HepG2 (cell line): ENCODE results near the gene ADAP2. TPM values are rescaled to one million over a fixed set of nuclear protein-coding genes. Genes with fewer than 3 reads are reported as not detected.
A peak's percentile ranks its signal among the peaks of the same experiment; 100 is the strongest.

Experiments used
- ARID4A ChIP-seq: sonication (generic); formaldehyde crosslinking; IDR thresholded peaks from 2 replicates; pipeline ENCODE4 v1.5.0; 2020; ENCODE audit warnings: mild to moderate bottlenecking, missing genetic modification reagents, borderline replicate concordance
- GTF2F1 ChIP-seq: fragments of 150-350 bp; IDR thresholded peaks from 2 replicates; pipeline ENCODE4 v1.6.1; 2014; ENCODE audit warnings: low read length
- HCFC1 ChIP-seq: fragments of 150-350 bp; IDR thresholded peaks from 2 replicates; pipeline ENCODE4 v1.6.1; 2014; ENCODE audit warnings: low read depth, low read length
- IRX3 ChIP-seq: sonication (generic); formaldehyde crosslinking; IDR thresholded peaks from 2 replicates; pipeline ENCODE4 v1.8.1; 2023; ENCODE audit warnings: mild to moderate bottlenecking, low read depth, missing genetic modification reagents, borderline replicate concordance
- MYC ChIP-seq: sonication (generic); formaldehyde crosslinking; IDR thresholded peaks from 2 replicates; pipeline ENCODE4 v1.9.0; 2021; ENCODE audit warnings: missing genetic modification reagents, borderline replicate concordance
- PITX1 ChIP-seq: sonication (generic); formaldehyde crosslinking; IDR thresholded peaks from 2 replicates; pipeline ENCODE4 v1.5.1; 2020; ENCODE audit warnings: mild to moderate bottlenecking, missing genetic modification reagents
- RELA ChIP-seq: sonication (generic); formaldehyde crosslinking; IDR thresholded peaks from 2 replicates; pipeline ENCODE4 v1.4.0; 2020; ENCODE audit warnings: missing genetic modification reagents
- SAP130 ChIP-seq: IDR thresholded peaks from 2 replicates; pipeline ENCODE4 v1.6.1; 2016; ENCODE audit warnings: low read depth
- SNAI1 ChIP-seq: sonication (generic); formaldehyde crosslinking; IDR thresholded peaks from 2 replicates; pipeline ENCODE4 v1.5.0; 2020; ENCODE audit warnings: mild to moderate bottlenecking, missing genetic modification reagents, borderline replicate concordance
- SOX5 ChIP-seq: IDR thresholded peaks from 2 replicates; pipeline ENCODE4 v1.6.1; 2016; ENCODE audit warnings: borderline replicate concordance
- ZKSCAN1 ChIP-seq: fragments of 150-350 bp; IDR thresholded peaks from 2 replicates; pipeline ENCODE4 v1.6.1; 2014; ENCODE audit warnings: low read length
- ZNF337 ChIP-seq: sonication (generic); formaldehyde crosslinking; IDR thresholded peaks from 2 replicates; pipeline ENCODE4 v1.5.1; 2020; ENCODE audit warnings: missing genetic modification reagents, low read depth, mild to moderate bottlenecking, borderline replicate concordance
- ZNF672 ChIP-seq: sonication (generic); formaldehyde crosslinking; IDR thresholded peaks from 2 replicates; pipeline ENCODE4 v1.8.1; 2022; ENCODE audit warnings: missing genetic modification reagents
- ZNF709 ChIP-seq: sonication (generic); formaldehyde crosslinking; IDR thresholded peaks from 2 replicates; pipeline ENCODE4 v1.5.0; 2020; ENCODE audit warnings: mild to moderate bottlenecking, missing genetic modification reagents
- ZNF780A ChIP-seq: sonication (generic); formaldehyde crosslinking; IDR thresholded peaks from 2 replicates; pipeline ENCODE4 v1.8.0; 2022; ENCODE audit warnings: mild to moderate bottlenecking, missing genetic modification reagents, moderate library complexity
- ZSCAN30 ChIP-seq: sonication (generic); formaldehyde crosslinking; IDR thresholded peaks from 2 replicates; pipeline ENCODE4 v1.5.0; 2020; ENCODE audit warnings: mild to moderate bottlenecking, missing genetic modification reagents
- polyA plus RNA-seq, 8 experiments: library from polyadenylated mRNA; depleted of rRNA in 3 of 8; stranded (reverse) in 7 of 8; unstranded in 1 of 8; fragments of >200 nt; fragmentation: Illumina TruSeq in 4 of 8; extraction: Trizol in 4 of 8; gene quantifications; 2 replicates each; pipeline versions ENCODE4 v1.2.1 to v1.2.3, GENCODE V29; 2011 to 2016; ENCODE audit warnings: low read depth in 4 of 8, missing spikeins in 1 of 8, mixed read lengths in 1 of 8; ENCODE audit not compliant: insufficient read depth in 1 of 8
- total RNA-seq, 5 experiments: library from RNA; depleted of rRNA; stranded (reverse); fragments of >200 nt; fragmentation: Illumina TruSeq; extraction: Trizol; gene quantifications; 2 replicates each; pipeline ENCODE4 v1.2.3, GENCODE V29; 2016; ENCODE audit warnings: low read depth in 1 of 5
- TF ChIP-seq, protein P1 (sequence below): sonication (generic); formaldehyde crosslinking; IDR thresholded peaks from 2 replicates; pipeline ENCODE4 v1.5.0; 2020; ENCODE audit warnings: mild to moderate bottlenecking, missing genetic modification reagents
- TF ChIP-seq, protein P2 (sequence below), 2 experiments: IDR thresholded peaks; 2 replicates each; pipeline ENCODE4 v1.6.1; 2011 to 2012; ENCODE audit warnings: low read length in 2 of 2, borderline replicate concordance in 1 of 2, low read depth in 1 of 2, mild to moderate bottlenecking in 1 of 2, moderate library complexity in 1 of 2
- TF ChIP-seq, protein P3 (sequence below): sonication (generic); formaldehyde crosslinking; conservative IDR thresholded peaks from 2 replicates; pipeline ENCODE4 v1.8.0; 2022; ENCODE audit warnings: mild to moderate bottlenecking, moderate library complexity, missing genetic modification reagents

ADAP2 gene
- total and polyA plus RNA-seq, 2 of the 13 experiments (the other 11 are each of a cell fraction or from before 2014, with no cell fraction given): 0.51 to 0.70 TPM

- TF ChIP-seq MYC: peak; percentile 85; the same call in 1 of the 2 replicates
- TF ChIP-seq SAP130: peak; percentile 81
- TF ChIP-seq ZKSCAN1: no peak
- no peak for TF ChIP-seq ZNF780A (CRISPR knock-in tag)
- TF ChIP-seq, protein P1, sequence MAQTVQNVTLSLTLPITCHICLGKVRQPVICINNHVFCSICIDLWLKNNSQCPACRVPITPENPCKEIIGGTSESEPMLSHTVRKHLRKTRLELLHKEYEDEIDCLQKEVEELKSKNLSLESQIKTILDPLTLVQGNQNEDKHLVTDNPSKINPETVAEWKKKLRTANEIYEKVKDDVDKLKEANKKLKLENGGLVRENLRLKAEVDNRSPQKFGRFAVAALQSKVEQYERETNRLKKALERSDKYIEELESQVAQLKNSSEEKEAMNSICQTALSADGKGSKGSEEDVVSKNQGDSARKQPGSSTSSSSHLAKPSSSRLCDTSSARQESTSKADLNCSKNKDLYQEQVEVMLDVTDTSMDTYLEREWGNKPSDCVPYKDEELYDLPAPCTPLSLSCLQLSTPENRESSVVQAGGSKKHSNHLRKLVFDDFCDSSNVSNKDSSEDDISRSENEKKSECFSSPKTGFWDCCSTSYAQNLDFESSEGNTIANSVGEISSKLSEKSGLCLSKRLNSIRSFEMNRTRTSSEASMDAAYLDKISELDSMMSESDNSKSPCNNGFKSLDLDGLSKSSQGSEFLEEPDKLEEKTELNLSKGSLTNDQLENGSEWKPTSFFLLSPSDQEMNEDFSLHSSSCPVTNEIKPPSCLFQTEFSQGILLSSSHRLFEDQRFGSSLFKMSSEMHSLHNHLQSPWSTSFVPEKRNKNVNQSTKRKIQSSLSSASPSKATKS (CRISPR knock-in tag): no peak
- TF ChIP-seq ZNF672 (CRISPR knock-in tag): no peak
- TF ChIP-seq ARID4A (CRISPR knock-in tag): no peak; the same call in 1 of the 2 replicates
- TF ChIP-seq GTF2F1: no peak
- TF ChIP-seq, protein P2, sequence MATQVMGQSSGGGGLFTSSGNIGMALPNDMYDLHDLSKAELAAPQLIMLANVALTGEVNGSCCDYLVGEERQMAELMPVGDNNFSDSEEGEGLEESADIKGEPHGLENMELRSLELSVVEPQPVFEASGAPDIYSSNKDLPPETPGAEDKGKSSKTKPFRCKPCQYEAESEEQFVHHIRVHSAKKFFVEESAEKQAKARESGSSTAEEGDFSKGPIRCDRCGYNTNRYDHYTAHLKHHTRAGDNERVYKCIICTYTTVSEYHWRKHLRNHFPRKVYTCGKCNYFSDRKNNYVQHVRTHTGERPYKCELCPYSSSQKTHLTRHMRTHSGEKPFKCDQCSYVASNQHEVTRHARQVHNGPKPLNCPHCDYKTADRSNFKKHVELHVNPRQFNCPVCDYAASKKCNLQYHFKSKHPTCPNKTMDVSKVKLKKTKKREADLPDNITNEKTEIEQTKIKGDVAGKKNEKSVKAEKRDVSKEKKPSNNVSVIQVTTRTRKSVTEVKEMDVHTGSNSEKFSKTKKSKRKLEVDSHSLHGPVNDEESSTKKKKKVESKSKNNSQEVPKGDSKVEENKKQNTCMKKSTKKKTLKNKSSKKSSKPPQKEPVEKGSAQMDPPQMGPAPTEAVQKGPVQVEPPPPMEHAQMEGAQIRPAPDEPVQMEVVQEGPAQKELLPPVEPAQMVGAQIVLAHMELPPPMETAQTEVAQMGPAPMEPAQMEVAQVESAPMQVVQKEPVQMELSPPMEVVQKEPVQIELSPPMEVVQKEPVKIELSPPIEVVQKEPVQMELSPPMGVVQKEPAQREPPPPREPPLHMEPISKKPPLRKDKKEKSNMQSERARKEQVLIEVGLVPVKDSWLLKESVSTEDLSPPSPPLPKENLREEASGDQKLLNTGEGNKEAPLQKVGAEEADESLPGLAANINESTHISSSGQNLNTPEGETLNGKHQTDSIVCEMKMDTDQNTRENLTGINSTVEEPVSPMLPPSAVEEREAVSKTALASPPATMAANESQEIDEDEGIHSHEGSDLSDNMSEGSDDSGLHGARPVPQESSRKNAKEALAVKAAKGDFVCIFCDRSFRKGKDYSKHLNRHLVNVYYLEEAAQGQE (IDR thresholded peaks at IDR 0.05; ENCODE audit: borderline replicate concordance in 1 of 2, low read depth in 1 of 2, low read length in 2 of 2): no peak
- TF ChIP-seq RELA: no peak
- TF ChIP-seq, protein P3, sequence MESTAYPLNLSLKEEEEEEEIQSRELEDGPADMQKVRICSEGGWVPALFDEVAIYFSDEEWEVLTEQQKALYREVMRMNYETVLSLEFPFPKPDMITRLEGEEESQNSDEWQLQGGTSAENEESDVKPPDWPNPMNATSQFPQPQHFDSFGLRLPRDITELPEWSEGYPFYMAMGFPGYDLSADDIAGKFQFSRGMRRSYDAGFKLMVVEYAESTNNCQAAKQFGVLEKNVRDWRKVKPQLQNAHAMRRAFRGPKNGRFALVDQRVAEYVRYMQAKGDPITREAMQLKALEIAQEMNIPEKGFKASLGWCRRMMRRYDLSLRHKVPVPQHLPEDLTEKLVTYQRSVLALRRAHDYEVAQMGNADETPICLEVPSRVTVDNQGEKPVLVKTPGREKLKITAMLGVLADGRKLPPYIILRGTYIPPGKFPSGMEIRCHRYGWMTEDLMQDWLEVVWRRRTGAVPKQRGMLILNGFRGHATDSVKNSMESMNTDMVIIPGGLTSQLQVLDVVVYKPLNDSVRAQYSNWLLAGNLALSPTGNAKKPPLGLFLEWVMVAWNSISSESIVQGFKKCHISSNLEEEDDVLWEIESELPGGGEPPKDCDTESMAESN (CRISPR knock-in tag): no peak
- TF ChIP-seq ZNF709 (CRISPR knock-in tag): no peak
- no peak for TF ChIP-seq IRX3 (CRISPR knock-in tag)
- no peak for TF ChIP-seq HCFC1
- TF ChIP-seq ZSCAN30 (CRISPR knock-in tag): no peak
- TF ChIP-seq ZNF337 (CRISPR knock-in tag): no peak
- 0 out of 2 replicates have a peak, but pooled peaks have one; percentile 31 for TF ChIP-seq SOX5 (CRISPR knock-in tag)
- TF ChIP-seq PITX1 (CRISPR knock-in tag): 0 out of 2 replicates have a peak, but pooled peaks have one; percentile 45
- TF ChIP-seq SNAI1: no peak
These were observed 7.4 kb downstream of the ADAP2 start (continued) for GRCh38 chr17:30929081-30929633.
